Effector memory CD4-positive, alpha-beta T cell (primary cell): Measurements from ENCODE around the gene PPP1R10.

Experiments used
- DNase-seq, 3 donors: peaks; one replicate each; pipeline ENCODE4 v3.0.0-alpha.2; 2020
- H3K27ac ChIP-seq: 2 replicates; pipeline ENCODE4 v1.7.0; 2013; ENCODE audit warnings: mild to moderate bottlenecking, low read length, moderate library complexity; ENCODE audit not compliant: insufficient read depth, poor library complexity, severe bottlenecking
- H3K27me3 ChIP-seq: replicated peaks from 2 replicates; pipeline ENCODE4 v1.7.0; 2013; ENCODE audit warnings: mild to moderate bottlenecking, low read length; ENCODE audit not compliant: insufficient read depth, control insufficient read depth, poor library complexity, severe bottlenecking
- H3K36me3 ChIP-seq: 2 replicates; pipeline ENCODE4 v1.7.0; 2013; ENCODE audit warnings: mild to moderate bottlenecking, low read length, moderate library complexity; ENCODE audit not compliant: control insufficient read depth, insufficient read depth
- H3K4me1 ChIP-seq: 2 replicates; pipeline ENCODE4 v1.7.0; 2013; ENCODE audit warnings: low read length, mild to moderate bottlenecking; ENCODE audit not compliant: control insufficient read depth, insufficient read depth, poor library complexity, severe bottlenecking
- H3K4me3 ChIP-seq: 2 replicates; pipeline ENCODE4 v1.7.0; 2013; ENCODE audit warnings: low read length, low read depth, mild to moderate bottlenecking; ENCODE audit not compliant: insufficient read depth, poor library complexity, severe bottlenecking
- H3K9me3 ChIP-seq: 2 replicates; pipeline ENCODE4 v1.7.0; 2013; ENCODE audit warnings: mild to moderate bottlenecking, low read length, moderate library complexity; ENCODE audit not compliant: control insufficient read depth

PPP1R10 gene

GRCh38 chr6:30578051-30578450, 39.0 kb downstream of the PPP1R10 start:
- Histone ChIP-seq H3K9me3 (no peaks in the 10 kb centered on the region), H3K27me3 (no peaks in the 10 kb centered on the region), H3K27ac (no peak overlapping the region), H3K4me3 (no peak overlapping the region), H3K4me1 (peaks cover 2% of the 10 kb centered on the region), H3K36me3 (peaks cover 63% of the 10 kb centered on the region)
- no peak for DNase-seq

- Histone ChIP-seq H3K4me1 (peaks cover 22% of the 10 kb centered on the region), H3K4me3 (no peak overlapping the region), H3K27ac (no peak overlapping the region), H3K9me3 (no peaks in the 10 kb centered on the region), H3K36me3 (peaks cover 17% of the 10 kb centered on the region), H3K27me3 (no peaks in the 10 kb centered on the region)
- DNase-seq, result no peak
Observed at GRCh38 chr6:30573113-30573512, 43.9 kb downstream of the PPP1R10 start.

- H3K4me1 ChIP-seq, result peaks cover 22% of the 10 kb centered on the region
- no peak for DNase-seq
- no peaks in the 10 kb centered on the region for H3K9me3 ChIP-seq
- no peaks in the 10 kb centered on the region for H3K27me3 ChIP-seq
- peak overlapping the region; percentile 81 for H3K4me3 ChIP-seq
- peak overlapping the region; percentile 95 for H3K27ac ChIP-seq
- H3K36me3 ChIP-seq, result peaks cover 7% of the 10 kb centered on the region
Observed at GRCh38 chr6:30572148-30572547, 44.9 kb downstream of the PPP1R10 start.

- no peaks in the 10 kb centered on the region for H3K27me3 ChIP-seq
- peak overlapping the region; percentile 95 for H3K27ac ChIP-seq
- H3K4me1 ChIP-seq, result peaks cover 22% of the 10 kb centered on the region
- no peaks in the 10 kb centered on the region for H3K9me3 ChIP-seq
- peak overlapping the region; percentile 81 for H3K4me3 ChIP-seq
- no peak for DNase-seq
- H3K36me3 ChIP-seq, result peaks cover 3% of the 10 kb centered on the region
Observed at GRCh38 chr6:30571762-30572082, 45.3 kb downstream of the PPP1R10 start.

- Histone ChIP-seq H3K27ac (peak within 1 kb of the TSS; percentile 95), H3K27me3 (no peaks in the 10 kb centered on the region), H3K4me3 (peak within 1 kb of the TSS; percentile 81), H3K4me1 (peaks cover 22% of the 10 kb centered on the region), H3K36me3 (no peaks in the 10 kb centered on the region), H3K9me3 (no peaks in the 10 kb centered on the region)
- peak; percentile 99 for DNase-seq
Observed at GRCh38 chr6:30571075-30571761, 45.8 kb downstream of the PPP1R10 start, which contains the start of gene ABCF1. Gene ABCF1 (plus strand): TSS chr6:30571442. CDS start chr6:30571488, 46 bp downstream.

GRCh38 chr6:30570740-30571074, 46.3 kb downstream of the PPP1R10 start:
- H3K27ac ChIP-seq, result peak overlapping the region; percentile 95
- peaks cover 22% of the 10 kb centered on the region for H3K4me1 ChIP-seq
- no peaks in the 10 kb centered on the region for H3K27me3 ChIP-seq
- peak overlapping the region; percentile 81 for H3K4me3 ChIP-seq
- no peaks in the 10 kb centered on the region for H3K9me3 ChIP-seq
- DNase-seq, result no peak
- no peaks in the 10 kb centered on the region for H3K36me3 ChIP-seq

GRCh38 chr6:30570263-30570662, 46.8 kb downstream of the PPP1R10 start:
- H3K9me3 ChIP-seq, result no peaks in the 10 kb centered on the region
- DNase-seq, result no peak
- H3K4me3 ChIP-seq, result peak overlapping the region; percentile 81
- H3K4me1 ChIP-seq, result peaks cover 22% of the 10 kb centered on the region
- peak overlapping the region; percentile 95 for H3K27ac ChIP-seq
- H3K36me3 ChIP-seq, result no peaks in the 10 kb centered on the region
- no peaks in the 10 kb centered on the region for H3K27me3 ChIP-seq

GRCh38 chr6:30568245-30568644, 48.8 kb downstream of the PPP1R10 start:
- H3K27me3 ChIP-seq, result no peaks in the 10 kb centered on the region
- H3K9me3 ChIP-seq, result no peaks in the 10 kb centered on the region
- H3K4me1 ChIP-seq, result peaks cover 21% of the 10 kb centered on the region
- no peak overlapping the region for H3K4me3 ChIP-seq
- H3K36me3 ChIP-seq, result peaks cover 1% of the 10 kb centered on the region
- H3K27ac ChIP-seq, result no peak overlapping the region
- no peak for DNase-seq

- Histone ChIP-seq H3K4me3 (no peak overlapping the region), H3K4me1 (peaks cover 7% of the 10 kb centered on the region), H3K27me3 (no peaks in the 10 kb centered on the region), H3K36me3 (peaks cover 12% of the 10 kb centered on the region), H3K27ac (no peak overlapping the region), H3K9me3 (no peaks in the 10 kb centered on the region)
- no peak for DNase-seq
Observed at GRCh38 chr6:30565772-30566171, 51.3 kb downstream of the PPP1R10 start.

- H3K27ac ChIP-seq, result no peak overlapping the region
- H3K36me3 ChIP-seq, result peaks cover 12% of the 10 kb centered on the region
- H3K4me3 ChIP-seq, result no peak overlapping the region
Observed at GRCh38 chr6:30564114-30564513, 52.9 kb downstream of the PPP1R10 start.

More at GRCh38 chr6:30564114-30564513, 52.9 kb downstream of the PPP1R10 start:
- no peaks in the 10 kb centered on the region for H3K27me3 ChIP-seq
- H3K4me1 ChIP-seq, result no peaks in the 10 kb centered on the region
- DNase-seq, result no peak
- no peaks in the 10 kb centered on the region for H3K9me3 ChIP-seq
